Left renal pelvis (tissue), 4 donors: Measurements from ENCODE around the gene MAPRE3. TPM values are rescaled to one million over a fixed set of nuclear protein-coding genes. Genes with fewer than 3 reads are reported as not detected.
"Not testable (repeated sequence)": the region's sequence is repeated elsewhere in the genome, so short reads cannot be mapped to it uniquely, and the experiment has no call there.

ENCODE experiments used
- DNase-seq, 4 donors: peaks; one replicate each; pipeline ENCODE4 v3.0.0-alpha.2; 2013; ENCODE audit warnings: low read depth in 4 of 4, low spot score in 3 of 4
- polyA plus RNA-seq, 4 donors: library from polyadenylated mRNA; unstranded; fragments of 120-200 nt; gene quantifications; one replicate each; pipeline ENCODE4 v1.2.1, GENCODE V29; 2013; ENCODE audit not compliant: insufficient read length in 4 of 4

The MAPRE3 gene
- 10 to 100 TPM; 10.2 to 17.8 (median 13.1) TPM for polyA plus RNA-seq

- peak in 3 of 4 donors; percentile 52 to 64 (median 62) for DNase-seq
Observed at GRCh38 chr2:26970244-26970927, at the start of gene MAPRE3. Gene MAPRE3, plus strand, starts transcription at chr2:26970637. Its CDS starts 51,582 bp downstream, at chr2:27022219.

- no peak for DNase-seq
Observed at GRCh38 chr2:26921323-26921722, 49.1 kb upstream of the MAPRE3 start.

GRCh38 chr2:26922405-26923188 lies 47.8 kb upstream of the MAPRE3 start:
- peak in 2 of 4 donors; percentile 25 to 27 for DNase-seq

- not testable (repeated sequence) for DNase-seq
Observed at GRCh38 chr2:26923189-26923466, 47.3 kb upstream of the MAPRE3 start.

- DNase-seq, result no peak
Observed at GRCh38 chr2:26924731-26925099, 45.7 kb upstream of the MAPRE3 start.

- no peak for DNase-seq
Observed at GRCh38 chr2:26925100-26925791, 45.2 kb upstream of the MAPRE3 start.

GRCh38 chr2:26927221-26927620 lies 43.2 kb upstream of the MAPRE3 start:
- no peak for DNase-seq

GRCh38 chr2:26932974-26933373 lies 37.5 kb upstream of the MAPRE3 start:
- no peak for DNase-seq

- no peak for DNase-seq
Observed at GRCh38 chr2:26933431-26934334, 36.8 kb upstream of the MAPRE3 start.

GRCh38 chr2:26934335-26934724 lies 36.1 kb upstream of the MAPRE3 start:
- no peak for DNase-seq

- DNase-seq, result no peak
Observed at GRCh38 chr2:26934985-26935384, 35.5 kb upstream of the MAPRE3 start.

- DNase-seq, result no peak
Observed at GRCh38 chr2:26936855-26937254, 33.6 kb upstream of the MAPRE3 start.

GRCh38 chr2:26938399-26939118 lies 31.9 kb upstream of the MAPRE3 start:
- no peak for DNase-seq

- DNase-seq, result no peak
Observed at GRCh38 chr2:26940001-26940400, 30.4 kb upstream of the MAPRE3 start.

- no peak for DNase-seq
Observed at GRCh38 chr2:26941486-26941885, 29.0 kb upstream of the MAPRE3 start.

GRCh38 chr2:26942543-26943295 lies 27.7 kb upstream of the MAPRE3 start:
- peak in 2 of 4 donors; percentile 27 to 36 for DNase-seq

- DNase-seq, result no peak
Observed at GRCh38 chr2:26945991-26946750, 24.3 kb upstream of the MAPRE3 start.
